Measurements from ENCODE around the gene SERTAD1.
A peak's percentile ranks its signal among the peaks of the same experiment; 100 is the strongest.
"Not testable (repeated sequence)": the region's sequence is repeated elsewhere in the genome, so short reads cannot be mapped to it uniquely, and the experiment has no call there.

The SERTAD1 gene

GRCh38 chr19:40421993-40422747, 3.6 kb downstream of the SERTAD1 start:
- no peak for DNase-seq

- DNase-seq = peak; percentile 77 to 85
Observed at GRCh38 chr19:40420766-40421765, 4.7 kb downstream of the SERTAD1 start.

GRCh38 chr19:40420451-40420765, 5.4 kb downstream of the SERTAD1 start:
- no peak for DNase-seq

GRCh38 chr19:40419780-40420179, 6.0 kb downstream of the SERTAD1 start:
- DNase-seq = no peak

GRCh38 chr19:40419066-40419612, 6.7 kb downstream of the SERTAD1 start:
- no peak for DNase-seq

DNA sequence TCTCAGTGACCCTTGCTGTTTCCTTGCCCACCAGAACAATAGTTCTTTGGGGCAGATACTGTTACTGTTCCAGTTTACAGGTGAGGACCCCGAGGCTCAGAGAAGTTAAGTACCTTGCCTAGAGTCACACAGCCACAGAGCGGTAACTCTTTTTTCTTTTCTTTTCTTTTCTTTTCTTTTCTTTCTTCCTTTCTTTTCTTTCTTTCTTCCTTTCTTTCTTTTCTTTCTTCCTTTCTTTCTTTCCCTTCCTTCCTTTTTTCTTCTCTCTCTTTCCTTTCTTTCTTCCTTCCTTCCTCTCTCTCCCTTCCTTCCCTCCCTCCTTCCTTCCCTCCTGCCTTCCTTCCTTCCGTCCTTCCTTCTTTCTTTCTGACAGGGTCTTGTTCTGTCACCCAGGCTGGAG, 7.8 kb downstream of the SERTAD1 start:
- DNase-seq = no peak

DNA sequence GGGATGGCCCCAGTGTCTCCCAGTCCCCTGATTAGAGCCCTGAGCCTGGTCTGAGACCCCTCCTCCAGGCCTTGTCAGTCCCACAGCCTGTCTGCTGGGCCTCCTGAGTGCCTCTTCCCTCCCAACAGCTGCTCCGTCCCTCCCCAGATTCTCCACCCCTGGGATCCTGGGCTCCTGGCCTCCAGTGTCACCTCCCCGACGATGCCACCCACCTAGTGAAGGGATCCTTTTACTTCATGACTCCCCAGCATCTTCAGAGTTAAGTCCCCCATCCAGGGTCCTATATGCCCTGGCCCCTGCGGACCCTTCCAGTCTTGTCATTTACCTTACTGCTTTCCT, 8.2 kb downstream of the SERTAD1 start:
- DNase-seq = no peak

DNA sequence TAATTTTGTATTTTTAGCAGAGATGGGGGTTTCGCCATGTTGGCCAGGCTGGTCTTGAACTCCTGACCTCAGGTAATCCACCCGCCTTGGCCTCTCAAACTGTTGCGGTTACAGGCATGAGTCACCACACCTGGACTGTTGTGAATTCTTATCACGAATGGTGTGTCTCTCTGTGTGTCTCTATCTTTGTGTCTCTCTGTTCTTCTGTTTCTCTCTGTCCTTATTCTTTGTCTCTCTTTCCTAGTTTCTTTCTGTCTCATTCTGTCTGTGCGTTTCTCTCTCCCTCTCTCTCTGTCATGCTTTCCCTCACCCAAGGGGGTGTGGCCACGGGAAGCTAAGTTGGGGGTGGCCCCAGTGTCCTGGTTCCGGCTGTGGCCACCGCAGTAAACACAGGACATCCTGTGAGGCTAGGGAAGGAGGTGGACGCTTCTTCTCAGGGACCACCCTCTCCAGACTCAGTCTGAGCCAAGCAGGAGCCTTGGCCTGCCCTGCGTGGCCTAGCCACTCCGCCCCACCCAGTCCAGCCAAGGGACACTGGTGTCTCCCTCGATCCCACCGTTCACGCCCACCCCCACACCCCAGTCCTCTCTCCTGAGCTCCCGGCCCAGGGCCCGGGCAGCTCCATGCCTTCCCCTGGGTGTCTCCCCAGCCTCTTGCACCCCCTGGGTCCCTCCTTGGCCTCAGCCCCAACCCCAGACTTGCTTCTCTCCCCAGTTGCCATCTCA, 8.7 kb downstream of the SERTAD1 start:
- DNase-seq = no peak

DNA sequence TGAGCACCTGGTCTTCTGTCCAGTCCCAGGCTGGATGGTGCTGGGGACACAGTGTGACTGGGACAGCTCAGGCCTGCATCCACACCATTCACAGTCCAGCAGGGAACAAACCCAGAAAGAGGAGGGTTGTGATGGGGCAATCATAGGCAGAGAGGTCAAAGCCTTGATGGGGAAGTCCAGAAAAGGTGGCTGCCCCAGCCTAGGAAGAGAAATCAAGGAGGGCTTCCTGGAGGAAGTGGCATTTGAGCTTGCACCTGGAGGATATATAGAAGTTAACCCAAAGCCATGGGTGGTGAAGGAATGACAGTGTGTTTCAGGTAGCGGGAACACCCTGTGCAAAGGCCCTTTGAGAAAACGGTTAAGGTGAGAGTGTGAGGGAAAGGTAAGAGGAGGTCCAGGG, 10.0 kb downstream of the SERTAD1 start:
- no peak for DNase-seq

GRCh38 chr19:40414542-40415535, 11.0 kb downstream of the SERTAD1 start:
- DNase-seq = no peak

GRCh38 chr19:40413291-40413845, 12.4 kb downstream of the SERTAD1 start, which contains the start of gene PRX:
Gene PRX, minus strand, starts transcription at chr19:40413378. Its CDS starts 5,446 bp downstream, at chr19:40407932.
- DNase-seq = no peak

- no peak for DNase-seq
Observed at GRCh38 chr19:40412866-40413265, 12.9 kb downstream of the SERTAD1 start.

- DNase-seq = no peak
Observed at GRCh38 chr19:40411958-40412499, 13.8 kb downstream of the SERTAD1 start.

DNA sequence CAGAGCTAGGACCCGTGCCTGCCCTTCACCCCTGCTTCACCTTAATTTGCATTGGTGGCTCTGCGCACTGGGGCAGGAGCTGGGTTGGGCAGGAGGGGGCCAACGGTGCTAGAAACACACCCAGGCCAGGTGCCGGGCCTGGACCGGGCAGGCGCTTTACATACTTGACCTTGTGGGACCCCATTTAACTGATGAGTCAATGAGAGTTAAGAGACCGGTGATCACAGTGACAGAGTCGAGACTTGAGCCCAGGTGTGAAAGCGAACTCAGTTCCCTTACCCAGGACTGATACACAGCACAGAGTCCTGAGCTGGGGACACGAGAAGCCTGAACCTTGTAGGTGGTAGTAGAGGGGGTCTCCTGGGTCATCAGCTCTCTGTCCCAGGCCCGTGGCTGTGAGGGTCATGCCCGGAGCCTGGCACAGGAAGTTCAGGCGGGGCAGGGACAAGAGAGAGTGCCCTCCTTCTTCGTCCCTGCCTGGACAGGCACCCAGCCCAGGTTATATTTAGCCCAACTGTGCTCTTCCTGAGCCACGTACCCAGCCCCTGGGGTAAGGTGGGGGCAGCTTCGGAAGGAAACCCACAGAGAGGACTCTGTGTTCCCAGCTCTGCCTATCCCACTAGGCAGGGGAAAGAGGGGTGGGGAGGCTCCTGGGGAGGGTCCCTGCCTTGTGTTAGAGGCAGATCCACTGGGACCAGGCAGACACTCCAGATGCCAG, 14.5 kb downstream of the SERTAD1 start:
- no peak for DNase-seq

DNA sequence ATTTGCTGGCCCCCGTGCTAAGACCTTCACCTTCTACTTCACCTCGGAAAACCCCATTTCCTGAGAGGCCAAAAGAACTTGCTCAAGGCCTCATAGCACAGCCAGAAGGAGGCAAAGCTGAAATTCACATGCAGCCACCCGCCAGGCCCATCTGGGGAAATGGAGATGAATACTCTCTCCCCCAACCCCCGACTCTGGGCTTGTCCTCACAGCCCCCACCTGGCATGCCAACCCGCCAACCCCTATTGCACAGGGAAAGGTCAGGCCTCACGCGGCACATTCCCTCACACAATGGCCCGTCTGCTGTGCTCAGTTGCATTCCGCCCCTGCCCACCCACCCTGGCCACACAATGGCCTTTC, 15.8 kb downstream of the SERTAD1 start:
- no peak for DNase-seq

DNA sequence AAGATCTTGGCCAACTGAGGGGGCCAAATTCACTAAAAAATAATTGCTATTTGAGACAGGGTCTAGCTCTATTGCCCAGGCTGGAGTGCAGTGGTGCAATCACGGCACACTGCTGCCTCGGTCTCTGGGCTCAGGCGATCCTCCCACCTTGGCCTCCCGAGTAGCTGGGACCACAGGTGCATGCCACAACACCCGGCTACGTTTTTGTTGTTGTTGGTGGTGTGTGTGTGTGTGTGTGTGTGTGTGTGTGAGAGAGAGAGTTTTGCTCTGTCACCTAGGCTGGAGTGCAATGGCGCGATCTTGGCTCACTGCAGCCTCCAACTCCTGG, 17.2 kb downstream of the SERTAD1 start:
- DNase-seq = not testable (repeated sequence)

- no peak for DNase-seq
Observed at GRCh38 chr19:40407714-40408597, 17.8 kb downstream of the SERTAD1 start.

DNA sequence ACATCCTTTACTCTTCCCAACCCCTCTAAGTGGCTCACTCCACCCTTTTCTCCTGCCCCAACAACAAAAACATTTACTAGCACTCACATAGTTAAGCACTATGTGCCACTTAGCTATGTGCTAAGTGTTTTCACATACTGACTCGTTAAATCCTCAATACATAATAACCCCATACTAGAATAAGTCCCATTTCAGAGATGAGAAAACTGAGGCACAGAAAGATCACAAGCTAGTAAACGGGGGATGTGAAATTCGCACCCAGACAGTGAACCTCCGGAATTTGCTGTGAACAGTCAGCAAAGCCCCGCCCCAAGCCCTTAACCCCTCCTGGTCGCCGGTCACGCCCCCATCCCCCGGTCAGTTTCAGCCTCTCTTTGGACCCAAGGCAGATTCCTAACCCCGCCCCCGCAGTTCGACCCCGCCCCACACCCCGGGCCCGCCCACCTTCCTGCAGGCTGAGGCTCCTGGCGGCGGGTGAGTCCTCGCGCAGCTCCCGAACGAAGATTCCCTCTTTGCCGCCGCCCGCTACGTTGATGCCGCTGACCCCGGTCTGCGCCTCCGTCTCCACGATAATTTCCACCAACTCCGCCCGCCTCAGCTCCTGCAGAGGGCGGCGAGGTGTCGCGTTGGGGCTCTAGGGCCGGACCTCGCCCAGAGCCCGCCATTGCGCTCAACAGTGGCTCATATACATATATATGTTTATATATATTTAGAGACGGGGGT, 22.4 kb downstream of the SERTAD1 start:
- peak; percentile 86 to 88 for DNase-seq

- no peak for DNase-seq
Observed at GRCh38 chr19:40400559-40400958, 25.2 kb downstream of the SERTAD1 start.

Data from CD4-positive, alpha-beta T cell treated with Interferon alpha-2 for 1 hour (primary cell).